Stimulated activated naive B cell treated with anti-CD40 and anti-IgM and Interleukin-4, amounts not matched to agents 10 μg/mL and 1 μg/mL and 100 μg/mL, for 72 hours (primary cell): ENCODE results near the gene MGRN1.

Experiments
- ATAC-seq, 2 donors: fragments of 150-1000 bp; cut with Tn5 transposase; replicated peaks; 2 replicates each; pipeline ENCODE4 v1.10.0; 2021; ENCODE audit warnings: moderate library complexity in 1 of 2
- DNase-seq: peaks from one replicate; pipeline ENCODE4 v3.0.0; 2021
- H3K27ac Mint-ChIP-seq: one replicate; pipeline ENCODE4 v1.8.0; 2022; ENCODE audit warnings: mild to moderate bottlenecking, mixed read lengths
- H3K27me3 Mint-ChIP-seq, 2 donors: one replicate each; pipeline ENCODE4 v1.8.0; 2022; ENCODE audit warnings: mixed read lengths in 2 of 2
- H3K36me3 Mint-ChIP-seq, 2 donors: one replicate each; pipeline ENCODE4 v1.8.0; 2022; ENCODE audit warnings: mixed read lengths in 2 of 2, mild to moderate bottlenecking in 1 of 2
- H3K4me1 Mint-ChIP-seq, 2 donors: one replicate each; pipeline ENCODE4 v1.8.0; 2022; ENCODE audit warnings: mixed read lengths in 2 of 2, mild to moderate bottlenecking in 1 of 2
- H3K4me3 Mint-ChIP-seq, 2 donors: one replicate each; pipeline ENCODE4 v1.8.0; 2022; ENCODE audit warnings: mild to moderate bottlenecking in 2 of 2, mixed read lengths in 2 of 2, moderate library complexity in 1 of 2
- H3K9me3 Mint-ChIP-seq, 2 donors: one replicate each; pipeline ENCODE4 v1.8.0; 2022; ENCODE audit warnings: mixed read lengths in 2 of 2, mild to moderate bottlenecking in 1 of 2

MGRN1 gene

GRCh38 chr16:4625560-4626159 is 1.0 kb downstream of the MGRN1 start:
- peaks cover 21 to 22% of the 10 kb centered on the region in 2 donors for H3K36me3 Mint-ChIP-seq
- H3K27ac Mint-ChIP-seq, result peak overlapping the region; percentile 99
- ATAC-seq (no peak), DNase-seq (no peak)
- H3K9me3 Mint-ChIP-seq, result no peaks in the 10 kb centered on the region
- H3K4me3 Mint-ChIP-seq, result peak overlapping the region; percentile 97 to 99
- peaks cover 24 to 45% of the 10 kb centered on the region in 2 donors for H3K4me1 Mint-ChIP-seq
- H3K27me3 Mint-ChIP-seq, result no peaks in the 10 kb centered on the region

GRCh38 chr16:4626396-4626795 is 1.8 kb downstream of the MGRN1 start:
- H3K27ac Mint-ChIP-seq, result peak overlapping the region; percentile 99
- peak overlapping the region; percentile 97 to 99 for H3K4me3 Mint-ChIP-seq
- no peaks in the 10 kb centered on the region for H3K27me3 Mint-ChIP-seq
- peaks cover 27 to 28% of the 10 kb centered on the region in 2 donors for H3K36me3 Mint-ChIP-seq
- peaks cover 27 to 45% of the 10 kb centered on the region in 2 donors for H3K4me1 Mint-ChIP-seq
- H3K9me3 Mint-ChIP-seq, result no peaks in the 10 kb centered on the region
- ATAC-seq (no peak), DNase-seq (no peak)

- Mint-ChIP-seq H3K27me3 (no peaks in the 10 kb centered on the region), H3K4me3 (peak overlapping the region in 1 of 2 donors; percentile 44), H3K36me3 (peaks cover 28 to 30% of the 10 kb centered on the region in 2 donors), H3K27ac (no peak overlapping the region), H3K4me1 (peaks cover 27 to 44% of the 10 kb centered on the region in 2 donors), H3K9me3 (no peaks in the 10 kb centered on the region)
- DNase-seq (no peak), ATAC-seq (no peak)
These were observed 3.7 kb downstream of the MGRN1 start for GRCh38 chr16:4628283-4628682.

- ATAC-seq (no peak), DNase-seq (no peak)
- Mint-ChIP-seq H3K9me3 (no peaks in the 10 kb centered on the region), H3K27me3 (no peaks in the 10 kb centered on the region), H3K36me3 (peaks cover 26 to 36% of the 10 kb centered on the region in 2 donors), H3K27ac (no peak overlapping the region), H3K4me3 (no peak overlapping the region), H3K4me1 (peaks cover 14 to 31% of the 10 kb centered on the region in 2 donors)
These were observed 6.8 kb downstream of the MGRN1 start for GRCh38 chr16:4631444-4631843.

- H3K4me3 Mint-ChIP-seq, result no peak overlapping the region
- no peak overlapping the region for H3K27ac Mint-ChIP-seq
- peaks cover 9 to 19% of the 10 kb centered on the region in 2 donors for H3K4me1 Mint-ChIP-seq
- ATAC-seq, result no peak
- H3K36me3 Mint-ChIP-seq, result peaks cover 26 to 31% of the 10 kb centered on the region in 2 donors
- H3K27me3 Mint-ChIP-seq, result no peaks in the 10 kb centered on the region
- H3K9me3 Mint-ChIP-seq, result no peaks in the 10 kb centered on the region
- no peak for DNase-seq
These were observed 9.4 kb downstream of the MGRN1 start for GRCh38 chr16:4633910-4634635.

GRCh38 chr16:4634768-4635167 is 10.1 kb downstream of the MGRN1 start:
- Mint-ChIP-seq H3K27me3 (no peaks in the 10 kb centered on the region), H3K36me3 (peaks cover 22 to 33% of the 10 kb centered on the region in 2 donors), H3K27ac (no peak overlapping the region), H3K9me3 (no peaks in the 10 kb centered on the region), H3K4me1 (peaks cover 10 to 21% of the 10 kb centered on the region in 2 donors), H3K4me3 (no peak overlapping the region)
- DNase-seq, result no peak
- no peak for ATAC-seq

GRCh38 chr16:4636196-4636595 is 11.6 kb downstream of the MGRN1 start:
- H3K27me3 Mint-ChIP-seq, result no peaks in the 10 kb centered on the region
- peaks cover 22 to 39% of the 10 kb centered on the region in 2 donors for H3K36me3 Mint-ChIP-seq
- no peak overlapping the region for H3K4me3 Mint-ChIP-seq
- no peak for ATAC-seq
- H3K4me1 Mint-ChIP-seq, result peaks cover 18 to 35% of the 10 kb centered on the region in 2 donors
- no peak for DNase-seq
- H3K27ac Mint-ChIP-seq, result peak overlapping the region; percentile 32
- no peaks in the 10 kb centered on the region for H3K9me3 Mint-ChIP-seq

GRCh38 chr16:4637501-4638166 is 13.0 kb downstream of the MGRN1 start:
- ATAC-seq, result no peak
- Mint-ChIP-seq H3K4me1 (peaks cover 21 to 48% of the 10 kb centered on the region in 2 donors), H3K9me3 (no peaks in the 10 kb centered on the region), H3K27me3 (no peaks in the 10 kb centered on the region), H3K36me3 (peaks cover 20 to 35% of the 10 kb centered on the region in 2 donors), H3K4me3 (no peak overlapping the region), H3K27ac (no peak overlapping the region)
- DNase-seq, result no peak

GRCh38 chr16:4639899-4640509 is 15.4 kb downstream of the MGRN1 start:
- Mint-ChIP-seq H3K9me3 (no peaks in the 10 kb centered on the region), H3K27ac (no peak overlapping the region), H3K27me3 (no peaks in the 10 kb centered on the region), H3K36me3 (peaks cover 18 to 27% of the 10 kb centered on the region in 2 donors), H3K4me1 (peaks cover 18 to 42% of the 10 kb centered on the region in 2 donors), H3K4me3 (no peak overlapping the region)
- no peak for ATAC-seq
- DNase-seq, result no peak

GRCh38 chr16:4640572-4641305 is 16.1 kb downstream of the MGRN1 start:
- no peaks in the 10 kb centered on the region for H3K9me3 Mint-ChIP-seq
- ATAC-seq, result peak; percentile 29 to 54
- peaks cover 25 to 33% of the 10 kb centered on the region in 2 donors for H3K36me3 Mint-ChIP-seq
- H3K27me3 Mint-ChIP-seq, result no peaks in the 10 kb centered on the region
- peak overlapping the region; percentile 85 for H3K27ac Mint-ChIP-seq
- peaks cover 24 to 42% of the 10 kb centered on the region in 2 donors for H3K4me1 Mint-ChIP-seq
- H3K4me3 Mint-ChIP-seq, result no peak overlapping the region
- no peak for DNase-seq

- Mint-ChIP-seq H3K27ac (peak overlapping the region; percentile 85), H3K36me3 (peaks cover 22 to 30% of the 10 kb centered on the region in 2 donors), H3K9me3 (no peaks in the 10 kb centered on the region), H3K27me3 (no peaks in the 10 kb centered on the region), H3K4me3 (no peak overlapping the region), H3K4me1 (peaks cover 24 to 39% of the 10 kb centered on the region in 2 donors)
- no peak for DNase-seq
- ATAC-seq, result peak in 1 of 2 donors; percentile 31
These were observed 16.7 kb downstream of the MGRN1 start for GRCh38 chr16:4641306-4641687.

GRCh38 chr16:4641895-4642294 is 17.3 kb downstream of the MGRN1 start:
- Mint-ChIP-seq H3K36me3 (peaks cover 22 to 28% of the 10 kb centered on the region in 2 donors), H3K4me1 (peaks cover 24 to 38% of the 10 kb centered on the region in 2 donors), H3K4me3 (no peak overlapping the region), H3K9me3 (no peaks in the 10 kb centered on the region), H3K27me3 (no peaks in the 10 kb centered on the region), H3K27ac (no peak overlapping the region)
- DNase-seq (no peak), ATAC-seq (peak in 1 of 2 donors; percentile 61)

- no peak for ATAC-seq
- Mint-ChIP-seq H3K36me3 (peaks cover 39 to 42% of the 10 kb centered on the region in 2 donors), H3K4me3 (no peak overlapping the region), H3K4me1 (peaks cover 30 to 35% of the 10 kb centered on the region in 2 donors), H3K27ac (no peak overlapping the region), H3K9me3 (no peaks in the 10 kb centered on the region), H3K27me3 (no peaks in the 10 kb centered on the region)
- no peak for DNase-seq
These were observed 22.4 kb downstream of the MGRN1 start for GRCh38 chr16:4646773-4647643.
